ENCODE data around the gene ACTN4.
A peak's percentile ranks its signal among the peaks of the same experiment; 100 is the strongest.

Gene ACTN4

GRCh38 chr19:38635483-38636399 lies 11.7 kb upstream of the ACTN4 start:
- DNase-seq (ENCODE audit: low spot score), result no peak

- DNase-seq (ENCODE audit: low spot score), result no peak
Measured at GRCh38 chr19:38638461-38638860, 9.0 kb upstream of the ACTN4 start.

DNA sequence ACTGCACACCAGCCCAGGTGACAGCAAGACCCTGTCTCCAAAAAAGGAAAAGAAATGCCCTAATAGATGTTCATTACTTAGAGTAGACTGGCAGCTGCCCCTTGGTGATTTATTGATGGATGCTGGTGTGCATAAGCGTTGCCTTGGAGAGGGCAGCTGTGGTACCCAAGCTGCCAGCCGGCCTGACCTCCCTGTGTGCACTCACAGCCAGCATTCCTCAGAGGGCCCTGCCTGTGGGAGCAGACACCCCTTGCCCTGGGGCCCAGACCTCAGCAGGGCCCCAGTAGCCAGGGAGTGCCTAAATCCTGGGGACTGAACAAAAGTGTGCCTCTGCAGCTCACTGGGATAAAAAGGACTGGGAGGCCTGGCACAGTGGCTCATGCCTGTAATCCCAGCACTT lies 7.8 kb upstream of the ACTN4 start:
- no peak for DNase-seq (ENCODE audit: low spot score)

DNA sequence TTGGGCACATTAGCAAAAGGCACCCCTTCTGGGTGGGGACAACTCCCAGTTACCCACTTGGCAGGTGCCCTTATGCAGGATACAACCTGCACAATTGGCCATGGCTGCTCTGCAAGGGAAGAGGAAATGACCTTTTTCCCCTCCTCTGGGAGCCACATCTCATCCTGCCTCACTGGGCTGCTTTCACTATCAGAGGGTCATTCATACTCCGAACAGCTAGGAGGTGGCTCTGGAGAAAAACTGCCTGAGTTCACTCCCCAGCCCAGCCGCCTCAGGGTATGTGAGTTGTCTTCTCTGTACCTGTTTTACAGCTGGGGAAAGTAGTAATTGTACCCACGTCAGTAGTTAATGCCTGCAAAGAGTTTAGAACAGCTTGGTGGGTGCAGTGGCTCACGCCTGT lies 7.1 kb upstream of the ACTN4 start:
- no peak for DNase-seq (ENCODE audit: low spot score)

GRCh38 chr19:38642176-38642575 lies 5.3 kb upstream of the ACTN4 start:
- no peak for DNase-seq (ENCODE audit: low spot score)

GRCh38 chr19:38644719-38645118 lies 2.7 kb upstream of the ACTN4 start:
- no peak for DNase-seq (ENCODE audit: low spot score)

- no peak for DNase-seq (ENCODE audit: low spot score)
Measured at GRCh38 chr19:38647966-38648768, 718 bp downstream of the ACTN4 start.

DNA sequence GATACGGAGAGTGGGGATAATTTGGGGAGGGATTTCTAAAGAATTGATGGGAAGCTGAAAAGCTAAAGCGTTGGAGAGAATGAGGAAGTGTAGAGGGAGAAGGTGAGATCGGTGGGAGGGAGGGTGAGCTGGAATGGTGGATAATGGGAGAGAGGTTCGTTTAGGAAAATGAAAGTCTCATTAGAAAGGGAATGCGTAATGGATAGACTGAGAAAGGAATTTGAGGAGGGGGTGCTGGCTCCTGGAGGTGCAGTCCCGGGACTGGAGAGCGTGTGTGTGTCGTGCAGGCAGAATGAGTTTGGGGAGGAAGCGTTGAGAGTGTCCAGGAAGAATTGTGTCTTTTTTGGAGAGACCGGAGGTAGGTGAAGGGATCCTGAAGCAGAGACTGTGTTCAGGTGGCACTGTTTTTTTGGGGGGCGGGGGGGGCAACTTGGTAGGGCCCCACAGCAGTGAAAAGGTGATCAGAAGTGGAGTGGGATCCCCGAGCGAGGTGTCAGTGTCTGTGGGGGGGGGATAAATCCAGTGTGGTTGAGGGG lies 1.4 kb downstream of the ACTN4 start:
- no peak for DNase-seq (ENCODE audit: low spot score)

- DNase-seq (ENCODE audit: low spot score), result no peak
Measured at GRCh38 chr19:38649305-38650171, 2.1 kb downstream of the ACTN4 start.

DNA sequence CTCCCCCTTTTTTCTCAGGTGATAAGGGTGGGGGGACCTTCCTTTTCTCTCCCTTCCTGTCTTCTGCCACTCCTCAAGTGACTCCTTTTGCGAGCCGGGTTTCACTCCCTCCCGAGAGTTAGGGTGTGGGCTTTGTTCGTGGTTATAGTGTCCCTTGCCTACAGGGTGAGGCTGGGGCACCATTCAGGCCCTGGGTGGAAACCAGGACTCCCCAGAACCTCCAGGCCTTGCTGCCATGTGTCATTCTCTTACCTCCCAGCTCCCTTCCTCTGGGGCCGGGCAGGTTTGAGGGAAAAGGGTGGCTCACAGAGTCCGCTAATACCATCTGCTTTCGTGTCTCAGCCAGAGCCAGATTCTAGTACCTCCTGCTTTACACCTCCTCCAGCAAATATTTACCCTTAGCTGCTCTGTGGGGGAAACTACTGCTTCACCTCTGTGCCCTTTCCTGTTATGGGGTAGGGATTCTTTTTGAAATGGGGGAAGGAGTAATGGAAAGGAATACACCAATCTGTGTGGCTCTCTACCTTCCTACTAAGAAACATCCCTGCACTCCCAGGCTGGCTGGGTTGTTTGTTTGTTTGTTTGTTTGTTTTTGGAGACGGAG lies 2.8 kb downstream of the ACTN4 start:
- no peak for DNase-seq (ENCODE audit: low spot score)

- peak; percentile 61 for DNase-seq (ENCODE audit: low spot score)
Measured at GRCh38 chr19:38650911-38651584, 3.6 kb downstream of the ACTN4 start.

- no peak for DNase-seq (ENCODE audit: low spot score)
Measured at GRCh38 chr19:38653028-38653571, 5.7 kb downstream of the ACTN4 start.

GRCh38 chr19:38654628-38655055 lies 7.2 kb downstream of the ACTN4 start:
- DNase-seq (ENCODE audit: low spot score), result no peak

- DNase-seq (ENCODE audit: low spot score), result no peak
Measured at GRCh38 chr19:38655148-38655824, 7.8 kb downstream of the ACTN4 start.

- no peak for DNase-seq (ENCODE audit: low spot score)
Measured at GRCh38 chr19:38656171-38656981, 8.9 kb downstream of the ACTN4 start.

DNA sequence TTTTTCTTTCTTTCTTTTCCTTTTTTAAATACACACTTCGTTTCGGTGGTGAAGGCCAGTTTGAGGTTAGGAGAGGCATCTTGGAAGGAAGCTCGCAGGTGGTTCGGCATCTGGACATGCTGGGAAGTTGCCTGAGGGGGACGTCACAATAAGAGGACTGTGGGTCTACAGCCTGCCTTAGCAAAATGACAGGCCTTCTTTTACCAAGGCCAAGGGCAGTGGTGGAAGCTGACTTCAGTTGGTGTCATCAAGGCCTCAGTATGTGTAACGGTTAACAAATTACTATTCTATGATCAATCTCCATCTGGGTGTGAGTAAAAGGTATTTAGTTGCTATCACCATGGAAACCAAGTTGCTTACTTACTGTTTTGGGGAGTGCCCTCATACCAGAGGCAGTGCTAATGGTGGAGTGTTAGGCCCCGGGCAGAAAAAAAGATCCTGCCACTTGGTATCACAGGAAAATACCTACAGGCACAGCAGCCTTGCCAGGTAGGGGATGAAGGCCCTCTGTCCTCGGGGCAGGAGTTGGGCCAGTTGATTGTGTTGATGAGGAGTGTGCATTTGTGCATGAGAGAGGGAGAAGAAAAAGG lies 10.3 kb downstream of the ACTN4 start:
- peak; percentile 60 for DNase-seq (ENCODE audit: low spot score)

- peak; percentile 86 for DNase-seq (ENCODE audit: low spot score)
Measured at GRCh38 chr19:38658462-38659306, 11.2 kb downstream of the ACTN4 start.

GRCh38 chr19:38660724-38661123 lies 13.3 kb downstream of the ACTN4 start:
- no peak for DNase-seq (ENCODE audit: low spot score)
